HL-60 (cell line): ENCODE measurements around the gene PGC.

Experiments used
- DNase-seq, 2 experiments: peaks; one replicate each; pipeline ENCODE4 v3.0.0-alpha.2; 2010 to 2020; ENCODE audit warnings: low read depth in 1 of 2, low spot score in 1 of 2
- H3K27ac ChIP-seq: fragments of 250-450 bp; sonication (Bioruptor Pico); replicated peaks from 2 replicates; pipeline ENCODE4 v1.5.1; 2020; ENCODE audit warnings: mild to moderate bottlenecking, moderate library complexity
- H3K27me3 ChIP-seq: fragments of 250-450 bp; sonication (Bioruptor Pico); 2 replicates; pipeline ENCODE4 v1.5.1; 2021; ENCODE audit warnings: mild to moderate bottlenecking, moderate library complexity; ENCODE audit not compliant: insufficient read depth, poor library complexity, severe bottlenecking
- H3K4me3 ChIP-seq: replicated peaks from 2 replicates; pipeline ENCODE4 v1.5.1; 2011; ENCODE audit warnings: mild to moderate bottlenecking, control low read depth, low read length; ENCODE audit not compliant: insufficient read depth
- CTCF ChIP-seq: IDR thresholded peaks from one replicate; pipeline ENCODE4 v1.5.1; 2011; ENCODE audit warnings: low read length, control low read depth, inconsistent platforms; ENCODE audit not compliant: insufficient read depth
- GABPA ChIP-seq: IDR thresholded peaks from 2 replicates; pipeline ENCODE4 v1.6.1; 2012; ENCODE audit warnings: low read depth
- POLR2AphosphoS5 ChIP-seq: IDR thresholded peaks from 2 replicates; pipeline ENCODE4 v1.6.1; 2012; ENCODE audit warnings: low read depth
- SPI1 ChIP-seq: IDR thresholded peaks from 2 replicates; pipeline ENCODE4 v1.6.1; 2012; ENCODE audit warnings: low read depth, mild to moderate bottlenecking, borderline replicate concordance
- TF ChIP-seq, protein P1 (sequence below): IDR thresholded peaks from 2 replicates; pipeline ENCODE4 v1.6.1; 2012; ENCODE audit warnings: low read depth; ENCODE audit not compliant: insufficient replicate concordance

PGC gene

DNA sequence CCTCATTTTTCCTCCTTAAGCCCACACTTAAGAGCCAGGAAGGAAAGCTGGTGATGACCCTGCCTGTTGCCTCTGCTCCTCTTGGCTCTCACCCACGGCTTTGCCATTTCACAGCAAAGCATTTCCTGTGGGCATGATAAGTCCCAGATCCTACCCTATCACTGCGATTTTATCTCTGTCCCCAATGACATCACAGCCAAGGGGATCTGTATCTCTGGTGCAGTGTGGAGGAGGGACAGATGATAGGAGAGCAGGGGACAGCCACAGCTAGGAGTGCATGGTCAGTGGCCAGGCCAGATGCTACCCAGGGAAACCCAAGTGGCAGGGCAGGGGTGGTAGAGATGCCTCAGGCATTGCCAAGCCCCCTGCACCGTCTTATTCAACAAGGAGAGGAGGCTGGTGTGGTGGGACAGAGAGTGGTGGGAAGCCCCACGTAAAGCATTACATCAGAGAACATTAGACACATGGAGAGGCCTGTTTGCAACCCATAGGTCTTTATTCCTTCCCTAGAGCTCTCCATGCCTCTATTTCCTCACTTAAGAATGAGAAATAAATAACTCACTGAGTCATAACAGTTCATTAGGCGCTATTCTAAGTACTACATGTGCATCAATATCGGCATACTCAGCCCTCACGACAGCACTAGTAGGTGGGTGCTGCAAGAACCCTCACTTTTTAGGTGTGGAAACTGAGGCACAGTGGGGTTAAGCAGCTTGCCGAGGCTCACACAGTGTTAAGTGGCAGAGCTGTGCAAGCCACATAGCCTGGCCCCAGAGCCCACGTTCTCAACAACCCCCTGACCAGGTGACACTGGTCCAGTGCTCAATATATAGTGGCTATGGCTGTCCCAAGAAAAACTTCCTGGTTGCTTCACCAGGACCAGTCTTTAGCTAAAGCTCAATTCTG, 16.4 kb downstream of the PGC start:
- TF ChIP-seq GABPA (no peak), CTCF (no peak), POLR2AphosphoS5 (no peak), SPI1 (no peak)
- TF ChIP-seq, protein P1, sequence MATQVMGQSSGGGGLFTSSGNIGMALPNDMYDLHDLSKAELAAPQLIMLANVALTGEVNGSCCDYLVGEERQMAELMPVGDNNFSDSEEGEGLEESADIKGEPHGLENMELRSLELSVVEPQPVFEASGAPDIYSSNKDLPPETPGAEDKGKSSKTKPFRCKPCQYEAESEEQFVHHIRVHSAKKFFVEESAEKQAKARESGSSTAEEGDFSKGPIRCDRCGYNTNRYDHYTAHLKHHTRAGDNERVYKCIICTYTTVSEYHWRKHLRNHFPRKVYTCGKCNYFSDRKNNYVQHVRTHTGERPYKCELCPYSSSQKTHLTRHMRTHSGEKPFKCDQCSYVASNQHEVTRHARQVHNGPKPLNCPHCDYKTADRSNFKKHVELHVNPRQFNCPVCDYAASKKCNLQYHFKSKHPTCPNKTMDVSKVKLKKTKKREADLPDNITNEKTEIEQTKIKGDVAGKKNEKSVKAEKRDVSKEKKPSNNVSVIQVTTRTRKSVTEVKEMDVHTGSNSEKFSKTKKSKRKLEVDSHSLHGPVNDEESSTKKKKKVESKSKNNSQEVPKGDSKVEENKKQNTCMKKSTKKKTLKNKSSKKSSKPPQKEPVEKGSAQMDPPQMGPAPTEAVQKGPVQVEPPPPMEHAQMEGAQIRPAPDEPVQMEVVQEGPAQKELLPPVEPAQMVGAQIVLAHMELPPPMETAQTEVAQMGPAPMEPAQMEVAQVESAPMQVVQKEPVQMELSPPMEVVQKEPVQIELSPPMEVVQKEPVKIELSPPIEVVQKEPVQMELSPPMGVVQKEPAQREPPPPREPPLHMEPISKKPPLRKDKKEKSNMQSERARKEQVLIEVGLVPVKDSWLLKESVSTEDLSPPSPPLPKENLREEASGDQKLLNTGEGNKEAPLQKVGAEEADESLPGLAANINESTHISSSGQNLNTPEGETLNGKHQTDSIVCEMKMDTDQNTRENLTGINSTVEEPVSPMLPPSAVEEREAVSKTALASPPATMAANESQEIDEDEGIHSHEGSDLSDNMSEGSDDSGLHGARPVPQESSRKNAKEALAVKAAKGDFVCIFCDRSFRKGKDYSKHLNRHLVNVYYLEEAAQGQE: no peak
- no peak overlapping the region for H3K27ac ChIP-seq
- H3K27me3 ChIP-seq: no peaks in the 10 kb centered on the region
- H3K4me3 ChIP-seq: no peak overlapping the region
- DNase-seq: no peak

- Histone ChIP-seq H3K4me3 (no peak overlapping the region), H3K27ac (no peak overlapping the region), H3K27me3 (no peaks in the 10 kb centered on the region)
- no peak for TF ChIP-seq GABPA
- no peak for TF ChIP-seq SPI1
- TF ChIP-seq, protein P1: no peak
- no peak for TF ChIP-seq POLR2AphosphoS5
- TF ChIP-seq CTCF: no peak
- no peak for DNase-seq
Observed at GRCh38 chr6:41729624-41730023, 17.6 kb downstream of the PGC start.

GRCh38 chr6:41728954-41729353, 18.2 kb downstream of the PGC start:
- Histone ChIP-seq H3K27ac (no peak overlapping the region), H3K4me3 (no peak overlapping the region), H3K27me3 (no peaks in the 10 kb centered on the region)
- DNase-seq: no peak
- TF ChIP-seq CTCF (no peak), GABPA (no peak), SPI1 (no peak), POLR2AphosphoS5 (no peak)
- TF ChIP-seq, protein P1: no peak
